Adipocyte (in vitro differentiated cells): ENCODE measurements around the gene RRAD.
"Not testable (repeated sequence)": the region's sequence is repeated elsewhere in the genome, so short reads cannot be mapped to it uniquely, and the experiment has no call there.

Experiments used
- DNase-seq: peaks from one replicate; pipeline ENCODE4 v3.0.0-alpha.2; 2015; ENCODE audit warnings: low read depth
- H3K27me3 ChIP-seq: replicated peaks from 2 replicates; pipeline ENCODE4 v1.7.0; 2013; ENCODE audit warnings: mild to moderate bottlenecking, low read length, moderate library complexity; ENCODE audit not compliant: control insufficient read depth, insufficient read depth
- H3K36me3 ChIP-seq: 2 replicates; pipeline ENCODE4 v1.7.0; 2013; ENCODE audit warnings: low read length, mild to moderate bottlenecking, moderate library complexity; ENCODE audit not compliant: control insufficient read depth, insufficient read depth, severe bottlenecking
- H3K4me1 ChIP-seq: 2 replicates; pipeline ENCODE4 v1.7.0; 2013; ENCODE audit warnings: mild to moderate bottlenecking, low read length, moderate library complexity; ENCODE audit not compliant: control insufficient read depth, insufficient read depth
- H3K4me3 ChIP-seq: 2 replicates; pipeline ENCODE4 v1.7.0; 2013; ENCODE audit warnings: mild to moderate bottlenecking, low read length, moderate library complexity
- H3K9ac ChIP-seq: 2 replicates; pipeline ENCODE4 v1.7.0; 2013; ENCODE audit warnings: mild to moderate bottlenecking, low read length, moderate library complexity
- H3K9me3 ChIP-seq: 2 replicates; pipeline ENCODE4 v1.7.0; 2013; ENCODE audit warnings: mild to moderate bottlenecking, low read length, moderate library complexity; ENCODE audit not compliant: control insufficient read depth

RRAD gene

GRCh38 chr16:66948837-66949225 lies 23.5 kb upstream of the RRAD start:
- peaks cover 24% of the 10 kb centered on the region for H3K4me1 ChIP-seq
- peak overlapping the region; percentile 77 for H3K4me3 ChIP-seq
- peaks cover 3% of the 10 kb centered on the region for H3K36me3 ChIP-seq
- peak overlapping the region; percentile 34 for H3K9ac ChIP-seq
- H3K9me3 ChIP-seq = peaks cover 4% of the 10 kb centered on the region
- H3K27me3 ChIP-seq = peaks cover 11% of the 10 kb centered on the region
- DNase-seq = no peak

DNA sequence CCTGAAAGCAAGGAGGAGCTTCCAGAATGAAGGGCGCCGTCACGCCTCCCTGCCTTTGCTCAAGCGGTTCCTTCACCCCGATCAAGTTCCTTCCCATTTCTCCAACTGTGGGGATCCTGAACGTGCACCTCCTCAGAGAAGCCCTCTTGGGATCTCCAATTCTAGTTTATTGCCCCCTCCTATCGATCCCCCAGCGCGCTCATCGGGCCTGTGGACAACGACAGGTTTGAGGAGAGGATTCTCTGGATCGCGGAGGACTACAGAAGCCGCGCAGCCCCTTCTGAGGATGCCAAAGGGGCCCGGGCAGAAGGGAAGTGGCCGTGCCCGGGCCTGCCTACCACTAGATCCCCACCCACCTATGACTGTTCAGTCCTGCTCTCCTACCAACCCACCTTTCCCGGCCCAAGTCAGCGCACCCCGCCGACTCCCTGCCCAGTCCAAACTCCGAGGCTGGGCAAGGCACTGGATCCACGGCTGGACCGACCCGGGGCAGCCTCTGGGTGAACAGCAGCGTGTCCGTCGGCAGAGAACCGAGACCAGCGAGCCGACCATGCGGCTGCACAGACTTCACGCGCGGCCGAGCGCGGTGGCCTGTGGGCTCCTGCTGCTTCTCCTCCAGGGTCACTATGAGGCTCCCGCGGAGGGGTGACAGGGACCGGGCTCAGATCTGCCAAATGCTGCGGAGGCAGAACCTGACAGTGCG lies 22.9 kb upstream of the RRAD start:
- H3K4me1 ChIP-seq = peaks cover 24% of the 10 kb centered on the region
- H3K9ac ChIP-seq = peak overlapping the region; percentile 34
- H3K9me3 ChIP-seq = peaks cover 4% of the 10 kb centered on the region
- H3K36me3 ChIP-seq = peaks cover 8% of the 10 kb centered on the region
- peaks cover 11% of the 10 kb centered on the region for H3K27me3 ChIP-seq
- peak; percentile 48 for DNase-seq
- H3K4me3 ChIP-seq = peak overlapping the region; percentile 77

- peaks cover 16% of the 10 kb centered on the region for H3K36me3 ChIP-seq
- DNase-seq = peak; percentile 96
- peak overlapping the region; percentile 34 for H3K9ac ChIP-seq
- H3K9me3 ChIP-seq = peaks cover 4% of the 10 kb centered on the region
- H3K4me3 ChIP-seq = peak overlapping the region; percentile 77
- H3K4me1 ChIP-seq = peaks cover 24% of the 10 kb centered on the region
- H3K27me3 ChIP-seq = peaks cover 11% of the 10 kb centered on the region
Observed at GRCh38 chr16:66947302-66948065, 22.1 kb upstream of the RRAD start.

- Histone ChIP-seq H3K9ac (no peak overlapping the region), H3K36me3 (peaks cover 22% of the 10 kb centered on the region), H3K9me3 (peaks cover 4% of the 10 kb centered on the region), H3K4me1 (peaks cover 24% of the 10 kb centered on the region), H3K4me3 (no peak overlapping the region), H3K27me3 (peaks cover 11% of the 10 kb centered on the region)
- DNase-seq = no peak
Observed at GRCh38 chr16:66946974-66947301, 21.6 kb upstream of the RRAD start.

GRCh38 chr16:66946541-66946940 lies 21.2 kb upstream of the RRAD start:
- Histone ChIP-seq H3K4me3 (no peak overlapping the region), H3K4me1 (peaks cover 24% of the 10 kb centered on the region), H3K9me3 (peaks cover 1% of the 10 kb centered on the region), H3K36me3 (peaks cover 26% of the 10 kb centered on the region), H3K9ac (no peak overlapping the region), H3K27me3 (peaks cover 11% of the 10 kb centered on the region)
- DNase-seq = no peak

DNA sequence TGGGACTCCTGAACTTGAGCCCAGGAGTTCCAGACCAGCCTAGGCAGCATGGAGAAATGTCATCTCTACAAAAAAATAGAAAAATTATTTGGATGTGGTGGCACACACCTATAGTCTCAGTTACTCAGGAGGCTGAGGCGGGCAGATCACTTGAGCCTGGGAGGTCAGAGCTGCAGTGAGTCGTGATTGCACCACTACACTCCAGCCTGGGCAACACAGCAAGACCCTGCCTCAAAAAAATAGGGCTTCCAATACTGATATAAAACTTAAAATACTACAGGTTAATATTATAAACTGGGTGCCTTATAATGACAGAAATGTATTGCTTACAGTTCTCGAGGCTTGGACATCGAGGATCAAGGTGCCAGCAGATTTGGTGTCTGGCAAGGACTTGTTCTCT lies 20.6 kb upstream of the RRAD start:
- Histone ChIP-seq H3K9ac (no peak overlapping the region), H3K4me1 (peaks cover 24% of the 10 kb centered on the region), H3K36me3 (peaks cover 32% of the 10 kb centered on the region), H3K9me3 (no peaks in the 10 kb centered on the region), H3K4me3 (no peak overlapping the region), H3K27me3 (peaks cover 11% of the 10 kb centered on the region)
- no peak for DNase-seq

- peaks cover 41% of the 10 kb centered on the region for H3K36me3 ChIP-seq
- H3K4me1 ChIP-seq = peaks cover 24% of the 10 kb centered on the region
- not testable (repeated sequence) for H3K4me3 ChIP-seq, H3K9me3 ChIP-seq, H3K9ac ChIP-seq, DNase-seq
- H3K27me3 ChIP-seq = peaks cover 11% of the 10 kb centered on the region
Observed at GRCh38 chr16:66944971-66945370, 19.6 kb upstream of the RRAD start.

- no peak overlapping the region for H3K9ac ChIP-seq
- no peak for DNase-seq
- peaks cover 8% of the 10 kb centered on the region for H3K27me3 ChIP-seq
- peaks cover 17% of the 10 kb centered on the region for H3K4me1 ChIP-seq
- H3K4me3 ChIP-seq = no peak overlapping the region
- H3K9me3 ChIP-seq = no peaks in the 10 kb centered on the region
- H3K36me3 ChIP-seq = peaks cover 44% of the 10 kb centered on the region
Observed at GRCh38 chr16:66944054-66944441, 18.7 kb upstream of the RRAD start.

DNA sequence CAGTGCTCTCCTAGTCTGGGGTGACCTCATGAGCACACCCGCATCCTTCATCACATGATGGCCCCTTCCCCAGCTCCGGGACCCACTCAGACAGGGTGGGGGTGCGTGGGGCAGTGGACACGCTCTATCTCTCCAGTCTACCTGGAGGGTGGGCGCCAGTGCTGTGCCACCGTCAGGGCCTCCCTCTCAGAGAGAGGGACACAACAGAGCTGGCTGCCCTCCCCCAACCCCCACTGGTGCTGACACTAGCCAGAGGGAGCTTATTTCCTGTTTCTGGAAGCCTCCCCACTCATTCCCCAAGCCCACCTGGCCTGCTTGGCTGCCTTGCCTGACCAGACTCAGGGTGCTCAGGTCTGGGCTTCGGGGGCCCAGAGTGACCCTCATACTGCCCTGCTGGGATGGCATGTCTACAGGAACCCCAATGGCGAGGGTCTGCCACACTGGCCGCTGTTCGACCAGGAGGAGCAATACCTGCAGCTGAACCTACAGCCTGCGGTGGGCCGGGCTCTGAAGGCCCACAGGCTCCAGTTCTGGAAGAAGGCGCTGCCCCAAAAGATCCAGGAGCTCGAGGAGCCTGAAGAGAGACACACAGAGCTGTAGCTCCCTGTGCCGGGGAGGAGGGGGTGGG lies 18.2 kb upstream of the RRAD start:
- no peak for DNase-seq
- Histone ChIP-seq H3K4me1 (peaks cover 11% of the 10 kb centered on the region), H3K4me3 (no peak overlapping the region), H3K36me3 (peaks cover 48% of the 10 kb centered on the region), H3K9me3 (no peaks in the 10 kb centered on the region), H3K9ac (no peak overlapping the region), H3K27me3 (peaks cover 3% of the 10 kb centered on the region)

DNA sequence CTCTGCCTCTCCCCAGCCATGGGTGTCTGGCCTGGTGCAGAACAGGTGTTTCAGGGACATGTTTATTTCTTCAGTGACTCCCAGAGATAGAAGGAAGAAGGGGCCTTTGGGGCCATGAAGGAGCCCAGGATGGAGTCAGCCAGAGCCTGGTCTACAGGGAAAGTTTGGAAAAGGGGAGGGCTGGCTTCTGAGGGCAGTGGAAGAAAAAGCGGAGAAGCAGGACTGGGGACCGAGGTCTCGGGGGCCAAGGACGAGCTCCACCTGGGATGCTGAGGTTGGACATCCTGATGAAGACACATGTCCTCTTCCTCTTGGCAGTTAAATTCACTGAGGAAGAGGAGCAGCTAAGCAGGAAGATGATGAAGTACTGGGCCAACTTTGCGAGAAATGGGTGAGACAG lies 17.6 kb upstream of the RRAD start:
- Histone ChIP-seq H3K4me3 (no peak overlapping the region), H3K36me3 (peaks cover 51% of the 10 kb centered on the region), H3K4me1 (peaks cover 6% of the 10 kb centered on the region), H3K9ac (no peak overlapping the region), H3K27me3 (no peaks in the 10 kb centered on the region), H3K9me3 (no peaks in the 10 kb centered on the region)
- no peak for DNase-seq

DNA sequence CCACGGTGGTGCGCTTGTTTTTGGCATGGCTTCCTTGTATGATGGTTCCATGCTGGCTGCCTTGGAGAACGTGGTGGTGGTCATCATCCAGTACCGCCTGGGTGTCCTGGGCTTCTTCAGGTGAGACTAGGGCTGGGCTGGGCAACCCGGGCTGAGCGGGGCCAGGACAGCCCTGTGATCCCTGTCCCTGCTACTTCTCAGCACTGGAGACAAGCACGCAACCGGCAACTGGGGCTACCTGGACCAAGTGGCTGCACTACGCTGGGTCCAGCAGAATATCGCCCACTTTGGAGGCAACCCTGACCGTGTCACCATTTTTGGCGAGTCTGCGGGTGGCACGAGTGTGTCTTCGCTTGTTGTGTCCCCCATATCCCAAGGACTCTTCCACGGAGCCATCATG lies 14.9 kb upstream of the RRAD start:
- H3K36me3 ChIP-seq = peaks cover 56% of the 10 kb centered on the region
- no peak overlapping the region for H3K9ac ChIP-seq
- no peak overlapping the region for H3K4me3 ChIP-seq
- DNase-seq = no peak
- peaks cover 16% of the 10 kb centered on the region for H3K4me1 ChIP-seq
- H3K27me3 ChIP-seq = no peaks in the 10 kb centered on the region
- no peaks in the 10 kb centered on the region for H3K9me3 ChIP-seq
